Kidney epithelial cell (primary cell): ENCODE data around the gene RFTN2. TPM values are rescaled to one million over a fixed set of nuclear protein-coding genes. Genes with fewer than 3 reads are reported as not detected.
"Not testable (repeated sequence)": the region's sequence is repeated elsewhere in the genome, so short reads cannot be mapped to it uniquely, and the experiment has no call there.

Experiments used
- DNase-seq: peaks from one replicate; pipeline ENCODE4 v3.0.0-alpha.2; 2010; ENCODE audit warnings: low read depth
- H3K27me3 ChIP-seq: 2 replicates; pipeline ENCODE4 v1.6.0; 2011; ENCODE audit warnings: low read length; ENCODE audit not compliant: control insufficient read depth, insufficient read depth
- H3K36me3 ChIP-seq: 2 replicates; pipeline ENCODE4 v1.5.1; 2011; ENCODE audit warnings: low read length; ENCODE audit not compliant: control insufficient read depth, insufficient read depth
- H3K4me3 ChIP-seq: 2 replicates; pipeline ENCODE4 v1.5.1; 2011; ENCODE audit warnings: low read depth, mild to moderate bottlenecking, control low read depth, low read length
- CTCF ChIP-seq: IDR thresholded peaks from 2 replicates; pipeline ENCODE4 v1.5.1; 2011; ENCODE audit warnings: mild to moderate bottlenecking, moderate library complexity, low read length, control low read depth, inconsistent platforms; ENCODE audit not compliant: insufficient read depth, poor library complexity, severe bottlenecking
- total RNA-seq: library from RNA; depleted of rRNA; stranded (reverse); fragments of >200 nt; gene quantifications from 2 replicates; pipeline ENCODE4 v1.2.3, GENCODE V29; 2015

RFTN2 gene
- total RNA-seq, 1 donor from 2014 or later: under 0.01 TPM

GRCh38 chr2:197555467-197555866 is 119.9 kb downstream of the RFTN2 start:
- no peak for TF ChIP-seq CTCF
- Histone ChIP-seq H3K27me3 (no peaks in the 10 kb centered on the region), H3K4me3 (no peak overlapping the region), H3K36me3 (no peaks in the 10 kb centered on the region)
- DNase-seq: no peak

- H3K4me3 ChIP-seq, DNase-seq, H3K36me3 ChIP-seq, H3K27me3 ChIP-seq: not testable (repeated sequence)
Observed at GRCh38 chr2:197551260-197551659, 124.1 kb downstream of the RFTN2 start.

GRCh38 chr2:197548582-197548981 is 126.8 kb downstream of the RFTN2 start:
- Histone ChIP-seq H3K27me3 (no peaks in the 10 kb centered on the region), H3K36me3 (no peaks in the 10 kb centered on the region), H3K4me3 (no peak overlapping the region)
- no peak for DNase-seq
- no peak for TF ChIP-seq CTCF

- H3K4me3 ChIP-seq: no peak overlapping the region
- no peaks in the 10 kb centered on the region for H3K36me3 ChIP-seq
- no peak for TF ChIP-seq CTCF
- no peaks in the 10 kb centered on the region for H3K27me3 ChIP-seq
- no peak for DNase-seq
Observed at GRCh38 chr2:197547163-197547900, 128.1 kb downstream of the RFTN2 start.

GRCh38 chr2:197543206-197543605 is 132.2 kb downstream of the RFTN2 start:
- no peak for DNase-seq
- H3K4me3 ChIP-seq: no peak overlapping the region
- H3K36me3 ChIP-seq: no peaks in the 10 kb centered on the region
- no peak for TF ChIP-seq CTCF
- H3K27me3 ChIP-seq: no peaks in the 10 kb centered on the region

- DNase-seq: no peak
- TF ChIP-seq CTCF: no peak
- Histone ChIP-seq H3K4me3 (no peak overlapping the region), H3K36me3 (no peaks in the 10 kb centered on the region), H3K27me3 (no peaks in the 10 kb centered on the region)
Observed at GRCh38 chr2:197539734-197540133, 135.7 kb downstream of the RFTN2 start.
